Measurements from ENCODE around the gene TRIO.

GRCh38 chr5:14286007-14286406, 142.9 kb downstream of the TRIO start:
- TF ChIP-seq CTCF (IDR thresholded peaks at IDR 0.05; ENCODE audit: low read length): no peak
- TF ChIP-seq EZH2 (optimal IDR thresholded peaks at IDR 0.05; ENCODE audit: low read depth, low read length): no peak
